HG03097 (cell line): ENCODE results near the gene TMEM79.

Experiments used
- ATAC-seq: cut with Tn5 transposase; IDR thresholded peaks from one replicate; pipeline ENCODE4 v1.9.1; 2021; ENCODE audit not compliant: unreplicated experiment, low FRiP score

TMEM79 gene, protein sequence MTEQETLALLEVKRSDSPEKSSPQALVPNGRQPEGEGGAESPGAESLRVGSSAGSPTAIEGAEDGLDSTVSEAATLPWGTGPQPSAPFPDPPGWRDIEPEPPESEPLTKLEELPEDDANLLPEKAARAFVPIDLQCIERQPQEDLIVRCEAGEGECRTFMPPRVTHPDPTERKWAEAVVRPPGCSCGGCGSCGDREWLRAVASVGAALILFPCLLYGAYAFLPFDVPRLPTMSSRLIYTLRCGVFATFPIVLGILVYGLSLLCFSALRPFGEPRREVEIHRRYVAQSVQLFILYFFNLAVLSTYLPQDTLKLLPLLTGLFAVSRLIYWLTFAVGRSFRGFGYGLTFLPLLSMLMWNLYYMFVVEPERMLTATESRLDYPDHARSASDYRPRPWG

DNA sequence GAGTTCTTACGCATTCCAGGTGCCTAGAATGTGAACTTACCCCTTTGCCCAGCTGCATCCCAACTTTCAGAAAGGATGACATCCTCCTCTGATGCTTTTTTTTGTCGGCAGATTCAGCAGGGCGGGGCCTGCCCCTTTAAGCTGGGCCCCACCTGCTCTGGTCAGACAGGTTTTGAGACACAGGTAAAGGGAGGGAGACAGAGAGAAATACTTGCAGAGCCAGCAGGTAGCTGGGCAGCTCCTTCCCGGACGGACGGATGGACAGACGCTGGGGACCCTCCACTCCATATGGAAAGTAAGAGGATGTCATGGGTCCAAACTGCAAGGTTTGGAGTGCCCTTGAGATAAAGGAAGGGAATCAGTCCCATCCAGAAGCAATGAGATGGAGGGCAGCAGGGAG is at the start of gene TMEM79:
Gene TMEM79 (plus strand): TSS at position 214 of the 400 bp plus-strand sequence. CDS start 902 bp downstream, outside the sequence.
- ATAC-seq = no peak

DNA sequence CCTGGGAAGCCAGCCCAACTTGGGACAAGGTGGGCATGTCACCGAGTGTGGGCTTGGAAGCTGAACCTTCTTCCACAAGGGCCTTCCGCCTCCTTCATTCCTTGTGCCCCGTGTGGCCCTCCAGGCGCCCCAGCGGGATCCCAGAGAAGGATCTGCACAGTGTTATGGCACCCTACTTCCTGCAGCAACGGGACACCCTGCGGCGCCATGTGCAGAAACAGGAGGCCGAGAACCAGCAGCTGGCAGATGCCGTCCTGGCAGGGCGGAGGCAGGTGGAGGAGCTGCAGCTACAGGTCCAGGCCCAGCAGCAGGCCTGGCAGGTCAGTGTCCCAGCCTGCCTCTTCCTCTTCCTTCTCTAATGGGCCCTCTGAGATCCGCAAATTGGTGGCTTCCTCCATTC is 48.0 kb upstream of the TMEM79 start:
- ATAC-seq = no peak

DNA sequence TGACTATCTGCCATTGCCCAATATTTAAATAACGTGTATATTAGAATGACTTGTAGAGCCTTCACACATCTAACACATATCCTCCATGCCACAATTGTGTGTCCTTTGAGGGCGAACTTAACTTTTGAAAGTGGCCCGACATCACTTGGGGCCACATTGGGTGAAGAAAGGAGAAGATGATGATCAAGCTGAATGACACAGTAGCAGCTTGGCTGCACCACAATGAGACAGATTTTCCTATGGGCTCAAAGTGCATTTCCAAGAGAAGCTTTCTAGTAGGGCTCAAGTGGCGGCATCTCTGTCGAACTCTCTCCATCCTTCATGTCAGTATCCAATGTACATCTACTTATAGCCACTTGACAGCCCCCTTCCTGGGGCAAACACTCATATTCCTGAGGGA is 45.9 kb upstream of the TMEM79 start:
- no peak for ATAC-seq

DNA sequence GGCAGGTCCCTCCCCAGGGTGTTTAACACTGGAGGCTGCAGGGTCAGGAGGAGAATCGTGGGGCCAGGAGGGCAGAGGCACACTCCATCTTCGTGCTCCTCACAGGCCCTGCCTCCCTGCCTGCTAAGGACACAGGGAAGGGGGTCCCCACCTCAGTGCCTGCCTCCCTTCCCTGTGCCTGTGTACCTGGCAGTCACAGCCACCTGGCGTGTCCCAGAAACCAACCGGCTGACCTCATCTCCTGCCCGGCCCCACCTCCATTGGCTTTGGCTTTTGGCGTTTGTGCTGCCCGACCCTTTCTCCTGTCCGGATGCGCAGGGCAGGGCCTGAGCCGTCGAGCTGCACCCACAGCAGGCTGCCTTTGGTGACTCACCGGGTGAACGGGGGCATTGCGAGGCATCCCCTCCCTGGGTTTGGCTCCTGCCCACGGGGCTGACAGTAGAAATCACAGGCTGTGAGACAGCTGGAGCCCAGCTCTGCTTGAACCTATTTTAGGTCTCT is 42.8 kb upstream of the TMEM79 start:
- no peak for ATAC-seq

DNA sequence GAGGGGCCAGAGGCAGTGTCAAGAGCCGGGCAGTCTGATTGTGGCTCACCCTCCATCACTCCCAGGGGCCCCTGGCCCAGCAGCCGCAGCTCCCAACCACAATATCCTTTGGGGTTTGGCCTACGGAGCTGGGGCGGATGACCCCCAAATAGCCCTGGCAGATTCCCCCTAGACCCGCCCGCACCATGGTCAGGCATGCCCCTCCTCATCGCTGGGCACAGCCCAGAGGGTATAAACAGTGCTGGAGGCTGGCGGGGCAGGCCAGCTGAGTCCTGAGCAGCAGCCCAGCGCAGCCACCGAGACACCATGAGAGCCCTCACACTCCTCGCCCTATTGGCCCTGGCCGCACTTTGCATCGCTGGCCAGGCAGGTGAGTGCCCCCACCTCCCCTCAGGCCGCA is 42.2 kb upstream of the TMEM79 start, which contains the start of gene BGLAP:
Gene BGLAP (plus strand): TSS at position 259 of the 400 bp plus-strand sequence. CDS start 48 bp downstream, at position 307.
- ATAC-seq = no peak

DNA sequence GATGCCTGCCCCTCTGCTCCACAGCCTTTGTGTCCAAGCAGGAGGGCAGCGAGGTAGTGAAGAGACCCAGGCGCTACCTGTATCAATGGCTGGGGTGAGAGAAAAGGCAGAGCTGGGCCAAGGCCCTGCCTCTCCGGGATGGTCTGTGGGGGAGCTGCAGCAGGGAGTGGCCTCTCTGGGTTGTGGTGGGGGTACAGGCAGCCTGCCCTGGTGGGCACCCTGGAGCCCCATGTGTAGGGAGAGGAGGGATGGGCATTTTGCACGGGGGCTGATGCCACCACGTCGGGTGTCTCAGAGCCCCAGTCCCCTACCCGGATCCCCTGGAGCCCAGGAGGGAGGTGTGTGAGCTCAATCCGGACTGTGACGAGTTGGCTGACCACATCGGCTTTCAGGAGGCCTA is 41.4 kb upstream of the TMEM79 start:
- no peak for ATAC-seq

DNA sequence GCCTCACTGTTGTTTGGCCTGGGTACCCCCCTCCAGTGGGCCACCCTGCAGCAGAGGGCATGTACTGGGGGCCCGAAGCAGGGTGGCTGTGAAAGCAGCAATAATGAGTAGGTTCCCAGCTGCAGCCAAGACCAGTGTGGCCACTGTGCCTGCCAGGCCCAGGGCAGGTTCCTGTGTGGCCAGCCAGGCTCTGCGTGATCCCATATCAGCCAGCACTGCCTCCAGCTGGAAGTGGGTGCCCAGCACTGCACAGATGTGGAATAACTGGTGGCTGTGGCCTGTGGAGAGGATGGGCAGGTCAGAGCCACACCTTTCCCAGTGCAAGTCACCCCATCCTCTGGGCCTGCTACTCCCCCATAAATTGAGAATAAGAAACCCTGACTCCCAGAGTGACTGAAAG is 40.0 kb upstream of the TMEM79 start:
- ATAC-seq = no peak

DNA sequence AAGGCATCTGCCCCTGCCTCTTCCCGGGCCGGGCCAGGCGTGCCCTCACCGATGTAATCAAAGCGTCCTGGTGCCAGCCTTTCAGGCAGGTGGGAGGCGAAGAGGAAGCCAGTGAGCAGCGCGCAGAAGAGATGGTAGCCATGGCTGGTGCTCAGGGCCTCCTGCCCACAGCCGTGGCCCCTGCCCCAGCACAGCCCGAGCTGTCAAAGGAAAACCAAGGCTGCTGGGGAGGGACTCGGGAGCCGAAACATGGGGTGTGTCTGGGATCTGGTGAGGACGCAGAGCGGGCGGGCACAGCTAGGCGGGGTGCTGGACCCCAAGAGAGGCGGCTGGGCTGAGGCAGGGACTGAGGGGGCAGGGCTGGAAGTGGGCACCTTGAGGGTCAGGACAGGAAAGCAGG is 39.4 kb upstream of the TMEM79 start:
- no peak for ATAC-seq

DNA sequence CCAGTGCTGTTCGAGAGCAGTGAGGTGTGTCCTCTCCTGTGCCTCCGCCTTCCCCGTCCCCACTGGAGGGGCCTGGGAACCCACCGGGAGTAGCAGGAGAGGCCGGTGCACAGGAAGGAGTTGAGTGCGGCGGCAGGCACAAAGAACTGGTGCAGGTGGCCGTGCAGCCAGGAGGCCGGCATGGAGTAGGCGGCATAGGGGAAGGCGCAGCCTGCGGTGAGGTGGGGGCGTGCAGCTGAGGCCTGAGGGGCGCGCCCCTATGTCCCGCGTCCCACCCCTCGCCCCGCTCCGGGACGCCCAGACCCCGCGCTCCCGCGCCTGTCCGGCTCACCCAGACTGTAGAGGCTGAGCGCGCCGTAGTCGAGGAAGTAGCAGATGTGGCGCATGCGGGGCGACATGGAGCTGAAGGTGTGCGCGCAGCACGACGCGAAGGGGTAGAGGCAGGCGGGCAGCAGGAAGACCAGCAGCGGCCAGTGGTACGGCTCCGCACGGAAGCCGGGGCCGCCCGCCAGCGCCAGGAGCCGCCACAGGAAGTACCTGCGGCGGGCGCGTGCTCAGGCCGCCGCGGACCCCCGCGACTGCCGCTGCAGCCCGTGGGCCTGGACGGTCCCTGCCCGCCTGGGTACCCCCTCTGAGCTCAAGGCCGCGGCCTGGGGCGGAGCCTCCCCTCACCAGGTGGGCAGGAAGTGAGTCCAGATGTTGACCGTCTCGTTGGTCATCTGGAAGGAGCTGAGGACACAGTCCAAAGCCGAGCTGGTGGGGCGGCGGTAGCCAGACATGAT is 38.5 kb upstream of the TMEM79 start:
- ATAC-seq = no peak

DNA sequence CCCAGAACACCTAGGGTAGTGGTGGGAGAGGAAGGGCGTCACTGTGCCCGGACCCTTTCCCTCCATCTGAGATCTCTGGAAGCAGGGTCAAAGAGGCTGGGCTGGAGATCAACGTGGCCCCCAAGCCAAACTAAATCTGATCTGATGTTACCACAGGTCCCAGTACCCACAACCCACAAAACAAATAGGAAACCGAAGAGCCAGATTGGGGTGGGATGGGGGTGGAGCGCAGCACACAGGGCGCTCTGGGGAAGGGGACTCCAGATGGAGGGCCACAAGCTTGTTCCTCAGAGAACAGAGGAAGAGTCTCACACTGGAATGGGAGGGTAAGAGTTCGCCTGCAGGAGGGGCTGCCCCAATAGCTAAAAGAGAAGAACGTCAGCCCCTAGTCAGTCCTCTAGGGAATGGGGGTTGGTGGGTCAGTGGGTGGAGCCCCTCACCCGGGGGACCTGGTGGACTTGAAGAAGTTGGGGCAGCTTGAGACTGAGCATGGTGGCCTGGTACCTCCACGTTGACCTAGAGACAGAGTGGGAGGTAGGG is 37.8 kb upstream of the TMEM79 start:
- no peak for ATAC-seq

DNA sequence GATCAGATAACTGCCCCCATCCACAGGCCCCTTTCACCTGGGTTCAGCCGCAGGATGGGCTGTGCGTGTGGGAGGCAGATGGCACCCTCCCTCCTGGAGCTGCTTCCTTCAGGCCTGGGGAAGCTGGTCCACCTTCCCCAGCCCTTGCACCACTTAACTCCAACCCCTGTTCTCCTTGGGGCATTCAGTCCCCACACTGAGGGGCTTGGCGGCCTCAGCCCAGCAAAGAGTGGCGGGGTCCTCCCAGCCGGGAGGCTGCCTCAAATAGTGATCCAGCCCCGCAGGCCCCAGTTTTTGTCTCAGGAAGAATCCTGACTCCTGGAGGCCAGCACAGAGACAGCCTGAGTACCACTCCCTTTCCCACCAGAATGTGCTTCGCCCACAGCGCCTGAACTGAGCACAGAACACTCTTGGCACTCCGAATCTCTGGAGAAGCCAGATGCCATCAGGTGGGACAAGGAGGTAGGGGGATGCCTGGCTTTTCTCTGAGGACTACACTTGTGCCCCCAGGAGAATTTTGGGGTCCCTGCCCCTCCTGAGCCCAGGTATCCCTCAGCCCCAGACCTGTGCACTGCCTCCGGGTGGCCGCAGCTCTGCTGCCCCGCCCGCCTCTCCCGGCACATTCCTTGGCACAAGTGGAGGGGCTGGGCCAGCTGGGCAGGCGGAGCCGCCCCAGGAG is 37.2 kb upstream of the TMEM79 start:
- ATAC-seq = no peak

DNA sequence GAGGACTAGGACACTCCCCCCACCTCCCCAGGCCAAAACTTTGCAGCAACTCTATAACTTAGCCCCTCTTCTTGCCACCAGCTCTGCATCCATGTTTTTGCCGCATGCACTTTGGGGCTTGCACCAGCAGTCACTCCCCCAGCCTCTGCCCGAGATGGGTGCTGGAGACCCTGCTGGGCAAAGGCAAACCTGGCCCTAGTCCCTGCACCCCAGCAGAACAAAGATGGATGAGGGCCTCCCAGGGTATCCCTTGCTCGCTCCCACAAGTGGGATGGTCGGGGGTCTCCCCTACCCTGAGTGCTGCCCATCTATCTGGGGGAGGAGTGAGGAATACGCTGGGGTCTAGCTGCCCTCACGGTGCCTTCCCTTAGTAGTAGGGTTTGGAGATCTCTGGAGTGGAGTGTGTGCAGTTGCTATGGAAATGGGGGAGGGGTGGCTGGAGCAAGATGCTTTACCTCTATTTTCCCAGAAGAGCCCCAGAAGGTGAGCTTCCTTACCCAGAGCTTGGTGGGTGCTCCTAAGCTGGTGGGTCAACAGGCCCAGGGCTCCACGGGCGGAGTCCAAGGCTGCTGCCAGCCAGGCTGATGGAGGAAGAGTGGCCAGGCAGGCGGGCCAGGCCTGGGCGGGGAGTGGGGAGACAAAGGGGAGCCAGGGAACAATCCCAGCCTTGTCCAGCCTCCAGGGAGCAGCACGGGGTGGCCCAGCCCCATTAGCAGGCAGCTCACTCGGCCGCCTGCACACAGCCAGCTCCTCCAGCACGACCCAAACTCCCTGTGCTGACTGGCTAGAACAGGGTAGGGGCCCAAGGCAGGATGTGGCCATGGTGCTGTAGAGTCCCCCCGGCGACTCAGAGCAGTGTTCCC is 36.4 kb upstream of the TMEM79 start, which contains the start of gene PAQR6:
Gene PAQR6 (minus strand): TSS at position 597 of the 863 bp plus-strand sequence. CDS start 1,325 bp downstream, outside the sequence.
- ATAC-seq = no peak

DNA sequence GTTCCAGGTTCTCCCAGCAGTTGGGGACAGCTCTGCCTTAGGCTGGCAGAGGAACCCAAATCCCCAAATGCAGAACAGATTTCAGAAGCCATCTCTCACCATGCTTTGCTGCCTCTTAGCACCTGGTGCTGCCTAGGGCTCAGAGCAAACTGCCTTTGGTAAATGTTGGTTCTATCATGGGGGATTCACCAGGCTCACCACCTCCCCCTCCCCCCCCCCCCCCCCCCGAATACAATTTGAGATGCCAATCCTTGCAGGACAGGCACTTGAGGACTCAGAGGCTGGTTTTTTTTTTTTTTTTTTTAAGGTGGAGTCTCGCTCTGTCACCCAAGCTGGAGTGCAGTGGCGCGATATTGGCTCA is 35.8 kb upstream of the TMEM79 start:
- ATAC-seq = no peak

DNA sequence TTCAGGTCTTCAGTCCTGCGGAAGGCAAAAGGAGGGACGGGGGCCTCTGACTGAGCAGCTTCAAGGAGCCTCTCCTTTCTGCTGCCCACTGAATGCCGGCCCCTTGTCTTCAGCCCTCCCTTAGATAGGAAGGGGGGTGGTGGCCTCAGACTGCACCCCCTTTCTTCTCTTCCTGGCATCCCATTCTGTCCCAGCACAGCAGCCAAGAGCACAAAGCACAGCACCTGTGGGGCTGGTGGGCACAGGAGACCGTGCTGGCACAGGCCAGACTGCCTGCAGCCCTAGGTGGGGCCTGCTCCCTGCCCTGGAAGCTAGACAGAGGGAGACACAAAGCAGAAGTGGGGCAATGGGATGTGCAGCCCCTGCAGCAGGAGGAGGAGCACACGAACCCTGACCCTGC is 34.5 kb upstream of the TMEM79 start:
- ATAC-seq = no peak

DNA sequence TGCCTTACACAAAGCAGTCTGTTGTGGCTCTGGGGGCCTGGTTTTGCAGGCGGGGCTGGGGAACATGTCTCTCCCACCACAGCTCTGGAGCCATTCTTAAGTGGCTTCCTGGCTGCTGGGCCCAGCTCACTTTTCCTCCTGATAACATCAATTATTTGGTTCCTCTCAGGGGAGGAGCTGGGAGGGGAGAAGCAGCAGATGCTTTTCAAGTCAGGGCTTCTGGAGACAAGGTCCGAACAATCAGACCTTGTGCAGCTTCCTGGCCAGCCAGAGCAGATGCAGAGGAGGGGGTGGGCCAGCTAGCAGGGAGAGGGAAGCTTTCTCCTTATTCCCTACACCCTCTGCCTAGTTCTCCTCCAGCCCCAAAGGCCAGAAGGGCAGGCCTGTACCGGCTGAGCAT is 32.6 kb upstream of the TMEM79 start:
- ATAC-seq = no peak

DNA sequence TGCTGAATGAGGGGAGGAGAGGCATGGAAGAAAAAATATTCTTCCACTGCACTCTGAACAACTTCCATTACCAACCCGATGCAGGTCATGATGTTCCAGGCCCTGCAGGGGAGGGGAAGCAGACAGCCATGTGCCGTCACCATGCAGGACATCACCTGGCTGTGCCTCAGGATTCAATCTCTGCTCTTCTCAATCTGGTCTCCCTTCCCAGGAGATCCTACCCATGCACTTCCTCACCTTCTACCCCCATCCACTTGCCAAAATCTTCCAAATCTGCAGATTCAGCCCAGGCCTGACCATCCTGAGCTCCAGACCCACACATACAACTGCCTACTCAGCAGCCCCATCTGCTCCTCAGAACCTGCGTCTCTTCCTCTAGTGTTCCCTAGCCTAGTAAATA is 30.5 kb upstream of the TMEM79 start:
- no peak for ATAC-seq

DNA sequence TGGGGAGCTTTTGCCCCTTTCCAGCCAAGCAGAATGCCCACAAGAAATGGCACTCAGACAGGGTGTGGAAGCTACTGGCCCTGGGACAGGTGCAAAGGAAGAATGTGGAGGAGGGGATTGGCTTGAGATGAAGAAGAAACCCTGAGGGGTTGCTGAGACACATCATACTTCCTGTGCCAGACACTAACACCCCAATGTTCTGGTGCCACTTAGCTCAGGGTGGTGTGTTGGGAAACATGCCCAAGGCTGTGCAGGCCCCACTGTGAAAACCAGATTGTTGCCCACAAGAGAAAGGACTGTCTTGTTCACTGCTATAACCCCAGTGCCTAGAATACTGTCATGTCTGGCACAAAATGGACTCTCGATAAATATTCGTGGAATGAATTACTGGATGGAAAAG is 26.4 kb upstream of the TMEM79 start:
- ATAC-seq = no peak

DNA sequence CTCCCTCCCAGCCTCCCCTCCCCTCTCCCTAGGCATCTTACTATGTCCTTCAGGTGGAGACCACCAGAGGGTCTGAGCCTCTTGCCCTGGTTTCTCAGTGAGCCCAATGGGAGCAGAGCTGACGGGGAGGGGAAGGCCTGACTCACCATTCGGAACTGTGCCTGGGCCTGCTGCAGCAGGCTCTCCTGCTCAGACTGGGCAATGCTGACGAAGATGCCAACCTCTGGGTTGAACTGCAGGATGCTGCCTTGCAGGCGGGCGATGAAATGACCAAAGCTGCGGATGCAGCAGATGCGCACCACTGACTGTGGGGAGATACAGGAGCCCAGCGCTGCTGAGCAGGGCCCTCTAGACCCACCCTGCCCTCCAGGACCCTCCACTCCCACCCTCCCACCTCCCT is 25.3 kb upstream of the TMEM79 start:
- no peak for ATAC-seq

DNA sequence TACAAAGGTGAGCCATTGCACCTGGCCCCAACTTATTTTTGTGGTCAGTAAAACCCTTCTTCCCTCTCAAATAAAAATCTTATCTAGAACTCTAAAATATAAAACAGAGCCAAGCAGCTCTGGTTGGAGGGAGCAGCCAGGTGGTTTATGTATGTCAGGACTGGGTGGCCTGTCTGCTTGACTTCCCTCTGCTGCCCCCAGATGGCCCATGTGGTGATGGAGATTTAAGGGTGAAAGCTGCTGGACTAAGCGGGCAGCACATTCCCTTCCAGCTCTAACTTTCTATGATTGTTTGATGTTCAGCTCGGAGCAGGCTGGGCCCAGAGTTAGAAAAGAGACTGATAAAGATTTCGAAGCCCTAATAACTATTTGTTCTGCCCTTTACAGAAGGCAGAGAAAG is 24.3 kb upstream of the TMEM79 start:
- ATAC-seq = no peak

DNA sequence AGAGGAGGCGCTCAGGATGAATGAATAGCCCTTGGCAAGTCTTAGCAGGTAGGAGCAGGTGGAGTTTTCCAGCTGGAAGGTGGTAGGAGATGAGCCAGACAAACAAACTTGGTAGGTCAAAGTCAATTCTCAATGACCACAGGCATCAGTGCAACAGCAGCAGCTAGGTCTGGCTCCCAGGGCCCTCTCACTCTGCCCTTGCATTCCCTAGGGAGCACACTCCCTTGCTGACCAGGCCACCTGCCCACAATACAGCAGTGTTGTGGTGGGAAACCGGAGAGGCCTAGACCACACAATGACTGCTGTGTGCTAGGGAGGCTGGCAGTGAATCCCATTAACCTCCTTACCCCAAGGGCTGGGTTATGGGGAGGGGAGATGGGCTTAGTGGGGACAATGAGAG is 23.2 kb upstream of the TMEM79 start:
- ATAC-seq = no peak
